Inflammatory macrophage treated with lipopolysaccharide for 1 hour (primary cell): ENCODE measurements around the gene DNAH7.

Experiments used
- DNase-seq, 2 donors: peaks; one replicate each; pipeline ENCODE4 v3.0.0-alpha.2; 2020 to 2022

The DNAH7 gene

DNA sequence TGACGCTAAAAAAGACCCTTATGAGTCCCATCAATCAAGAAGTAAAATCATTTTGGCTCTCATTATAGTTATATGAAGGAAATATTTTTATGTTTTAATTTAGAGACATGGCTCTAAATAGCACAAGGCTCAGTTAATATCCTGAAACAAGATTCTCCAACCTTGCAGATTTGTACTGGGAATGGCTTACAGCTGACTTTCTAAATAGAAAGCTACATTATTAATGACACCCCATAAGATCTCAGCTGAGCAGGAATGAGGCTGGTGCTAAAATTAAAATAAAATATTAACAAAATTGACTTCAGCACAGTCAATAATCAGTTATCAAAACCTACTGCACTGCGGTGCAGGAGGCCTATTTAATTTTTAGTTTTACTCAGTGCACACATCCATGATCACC is 274.8 kb downstream of the DNAH7 start:
- DNase-seq: no peak

DNA sequence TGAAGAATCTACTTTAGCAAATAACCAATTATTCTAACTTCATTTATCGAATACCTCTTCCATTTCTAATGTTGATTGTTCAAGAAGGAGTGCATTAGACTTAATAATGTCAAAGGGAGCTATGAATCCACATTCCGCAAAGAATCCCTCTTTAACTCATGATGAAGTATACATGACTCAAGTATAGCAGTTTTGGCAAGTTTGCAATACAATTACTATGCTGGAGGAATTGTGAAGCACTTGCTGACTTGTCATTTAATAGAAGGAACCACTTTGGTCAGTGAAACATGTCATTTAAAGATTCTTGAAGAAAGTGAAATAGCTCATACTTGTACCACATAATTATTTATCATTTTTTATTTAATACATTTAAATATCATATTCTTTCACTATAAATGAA is 286.5 kb downstream of the DNAH7 start:
- no peak for DNase-seq

- no peak for DNase-seq
Observed at GRCh38 chr2:195779491-195779890, 289.1 kb downstream of the DNAH7 start.

DNA sequence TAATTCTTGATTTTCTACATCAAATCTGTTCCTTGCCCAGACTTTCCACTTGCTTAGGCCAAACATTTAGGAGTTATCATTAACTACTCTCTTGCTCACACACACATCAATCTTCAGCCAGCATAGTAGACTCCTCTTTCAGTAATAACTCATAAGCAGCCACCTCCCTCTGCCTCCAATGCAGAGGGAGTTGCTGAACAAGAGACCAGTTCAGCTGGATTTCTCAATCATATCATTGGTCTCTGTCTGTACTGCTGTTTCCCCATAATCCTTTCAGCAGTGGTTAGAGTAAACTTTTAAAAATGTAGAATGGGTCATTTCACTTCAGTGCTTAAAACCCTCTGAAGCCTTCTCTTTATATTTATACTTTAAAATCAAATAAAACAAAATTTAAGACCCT is 298.7 kb downstream of the DNAH7 start:
- no peak for DNase-seq

DNA sequence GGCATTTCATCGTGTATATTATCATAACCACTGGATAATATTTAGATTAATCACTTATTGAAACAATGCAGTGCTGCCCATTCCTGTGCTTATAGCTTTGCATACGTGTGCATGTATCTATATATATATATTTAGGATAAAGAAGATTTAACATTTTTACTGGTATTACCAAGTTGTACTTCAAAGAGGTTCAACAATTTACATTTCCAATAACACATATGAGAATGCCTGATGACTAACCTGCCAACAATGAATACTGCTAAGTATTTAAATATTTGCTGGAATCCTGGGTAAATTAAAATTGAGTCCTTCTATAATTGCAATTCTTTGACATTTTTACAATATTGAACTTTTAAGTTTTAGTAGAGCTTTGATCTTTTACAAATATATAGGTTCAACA is 300.2 kb downstream of the DNAH7 start:
- DNase-seq: no peak

DNA sequence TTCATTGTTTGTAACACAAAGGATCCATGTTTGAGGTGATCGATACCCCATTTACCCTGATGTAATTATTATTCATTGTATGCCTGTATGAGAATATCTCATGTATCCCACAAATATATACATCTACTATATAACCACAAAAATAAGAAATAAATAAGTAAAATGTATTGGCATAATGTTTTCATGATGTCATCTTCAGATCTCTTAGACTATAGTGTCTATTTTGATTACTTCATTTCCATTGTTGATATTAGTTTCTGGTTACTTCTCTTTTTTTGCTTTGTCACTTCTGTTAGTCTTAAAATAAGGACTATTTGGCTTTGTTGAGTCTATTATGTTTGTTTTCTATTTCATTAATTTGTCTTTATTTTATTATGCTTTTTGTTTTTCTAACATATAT is 301.9 kb downstream of the DNAH7 start:
- DNase-seq: no peak

- no peak for DNase-seq
Observed at GRCh38 chr2:195763866-195764265, 304.8 kb downstream of the DNAH7 start.

- no peak for DNase-seq
Observed at GRCh38 chr2:195759877-195760276, 308.8 kb downstream of the DNAH7 start.

DNA sequence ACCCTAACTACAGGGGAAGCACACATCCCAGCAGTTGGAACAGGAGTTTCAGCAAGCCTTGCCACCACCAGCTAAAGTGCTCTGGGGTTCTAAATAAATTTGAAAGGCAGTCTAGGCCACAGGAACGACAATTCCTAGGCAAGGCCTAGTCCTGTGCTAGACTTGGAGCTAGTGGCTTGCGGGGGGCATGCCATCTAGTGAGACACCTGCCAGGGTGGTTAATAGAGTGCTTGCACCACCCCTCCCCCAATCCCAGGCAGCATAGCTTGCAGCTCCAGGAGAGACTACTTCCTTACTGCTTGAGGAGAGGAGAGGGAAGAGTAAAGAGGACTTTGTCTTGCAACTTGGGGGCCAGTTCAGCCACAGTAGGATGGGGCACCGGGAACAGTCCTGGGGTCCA is 309.8 kb downstream of the DNAH7 start:
- no peak for DNase-seq

DNA sequence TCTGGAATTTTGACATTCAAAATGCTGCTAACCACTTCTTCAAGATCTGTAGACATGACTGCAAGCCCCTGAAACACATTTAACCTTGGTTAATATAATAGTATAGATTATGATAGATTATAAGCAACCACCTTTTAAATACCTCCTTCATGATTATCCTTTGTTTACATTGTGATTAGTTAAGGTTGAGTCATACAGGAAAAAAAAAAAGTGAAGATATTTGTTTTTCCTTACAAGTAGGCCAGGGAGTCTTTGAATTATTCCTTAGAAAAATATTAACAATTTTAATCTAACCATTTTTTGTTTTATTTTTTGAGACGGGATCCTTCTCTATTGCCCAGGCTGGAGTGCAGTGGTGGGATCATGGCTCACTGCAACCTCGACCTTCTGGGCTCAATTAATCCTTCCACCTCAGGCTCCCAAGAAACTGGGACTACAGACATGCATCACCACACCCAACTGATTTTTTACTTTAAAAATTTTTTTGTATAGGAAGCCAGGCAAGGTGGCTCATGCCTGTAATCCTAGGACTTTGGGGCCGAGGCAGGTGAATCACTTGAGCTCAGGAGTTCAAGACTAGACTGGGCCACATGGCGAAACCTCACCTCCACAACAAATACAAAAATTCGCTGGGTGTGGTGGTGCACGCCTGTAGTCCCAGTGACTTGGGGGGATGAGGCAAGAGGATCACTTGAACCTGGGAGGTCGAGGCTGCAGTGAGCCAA is 312.3 kb downstream of the DNAH7 start:
- DNase-seq: no peak

DNA sequence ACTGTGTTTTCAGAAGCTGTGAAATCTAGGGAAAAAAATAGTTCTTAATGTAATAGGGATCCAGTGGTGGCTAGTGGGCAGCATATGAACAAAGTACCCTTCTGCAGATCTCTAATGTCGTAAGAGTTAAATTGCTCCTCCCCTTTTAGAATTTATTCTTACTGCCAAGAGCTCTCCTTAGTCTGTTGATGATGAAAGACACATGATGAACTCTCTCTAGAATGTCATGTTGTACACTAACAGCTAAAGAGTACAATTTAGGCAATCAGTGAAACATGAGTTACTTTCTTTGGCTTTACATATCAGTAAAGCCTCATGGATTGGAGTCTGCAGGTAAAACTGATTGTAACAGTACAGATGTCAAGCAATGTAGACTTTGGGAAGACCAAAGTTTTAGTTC is 327.4 kb downstream of the DNAH7 start:
- DNase-seq: no peak

GRCh38 chr2:195737511-195738325 is 330.9 kb downstream of the DNAH7 start:
- DNase-seq: no peak

- no peak for DNase-seq
Observed at GRCh38 chr2:195735347-195735746, 333.3 kb downstream of the DNAH7 start.

GRCh38 chr2:195734931-195735330 is 333.7 kb downstream of the DNAH7 start:
- no peak for DNase-seq

DNA sequence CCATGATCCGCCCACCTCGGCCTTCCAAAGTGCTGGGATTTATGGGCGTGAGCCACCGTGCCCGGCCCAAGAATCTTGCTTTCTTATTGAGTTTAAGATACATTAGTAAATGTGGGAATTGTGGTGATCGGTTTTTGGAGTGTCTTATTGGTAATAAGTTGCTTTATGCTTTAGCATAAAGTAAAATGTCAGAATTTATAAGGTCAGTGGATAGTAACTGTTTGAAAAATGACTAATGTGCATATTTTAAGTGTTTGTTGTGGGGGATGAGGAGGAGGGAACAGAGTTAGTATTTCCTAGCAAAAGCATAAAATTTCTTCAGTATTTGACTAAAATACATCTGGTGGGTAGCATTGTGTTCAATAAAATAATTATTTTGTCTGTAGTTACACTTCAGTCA is 334.2 kb downstream of the DNAH7 start:
- DNase-seq: no peak

GRCh38 chr2:195733831-195734230 is 334.8 kb downstream of the DNAH7 start:
- no peak for DNase-seq

DNA sequence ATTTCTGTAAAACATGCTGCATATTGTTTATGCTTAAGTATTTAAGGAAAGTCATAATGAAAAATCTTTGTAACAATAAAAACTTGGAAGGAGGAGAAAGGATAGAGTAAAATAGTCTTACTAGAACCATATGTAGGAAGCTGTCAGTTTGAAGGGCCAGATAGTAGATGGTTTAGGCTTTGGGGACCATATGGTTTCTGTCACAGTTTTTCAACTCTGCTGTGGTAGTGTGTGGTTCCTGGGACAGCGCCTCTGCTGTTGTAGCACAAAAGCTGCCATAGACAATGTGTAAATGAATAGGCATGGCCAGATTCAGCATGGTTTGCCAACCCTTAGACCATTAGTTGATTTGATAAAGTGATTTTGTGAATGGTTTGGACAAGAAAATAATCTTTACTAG is 336.1 kb downstream of the DNAH7 start:
- no peak for DNase-seq

DNA sequence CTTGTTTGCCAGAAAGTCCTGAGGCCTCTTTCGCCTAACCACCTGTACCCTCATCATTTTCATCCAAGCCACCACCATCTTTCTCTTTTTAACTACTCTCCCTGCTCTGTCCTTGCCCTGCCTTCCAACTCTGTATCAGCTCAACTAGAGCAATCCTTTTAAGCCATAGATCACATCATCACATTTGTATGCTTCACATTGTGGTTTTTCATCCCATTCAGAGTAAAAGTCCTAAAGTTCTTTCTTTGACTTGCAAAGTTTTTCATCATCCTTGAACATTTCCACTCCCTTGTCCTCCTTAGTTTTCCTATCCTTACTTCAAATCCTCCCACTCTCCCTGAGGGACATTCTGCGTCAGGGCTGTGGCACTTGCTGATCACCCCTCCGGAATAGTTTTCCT is 337.7 kb downstream of the DNAH7 start:
- no peak for DNase-seq

DNA sequence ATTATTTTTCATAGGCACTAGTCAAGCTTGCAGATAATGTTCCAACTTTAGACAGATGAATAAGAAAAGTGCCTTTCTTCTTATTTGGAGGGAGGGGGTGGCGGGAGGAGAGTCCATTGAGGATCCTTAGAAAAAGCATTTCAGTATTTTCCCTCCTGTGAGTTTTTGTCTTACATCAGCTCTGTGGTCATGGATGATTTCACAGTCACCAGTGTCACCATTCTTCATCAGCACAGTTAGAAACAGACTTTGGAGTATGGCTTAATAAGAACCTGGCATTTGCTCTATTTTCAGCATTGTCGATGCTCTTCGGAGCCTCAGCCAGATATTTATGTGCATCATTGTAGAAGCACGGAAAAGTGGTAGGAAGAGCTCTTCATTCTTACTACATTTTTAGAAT is 341.5 kb downstream of the DNAH7 start:
- no peak for DNase-seq

GRCh38 chr2:195722075-195722474 is 346.6 kb downstream of the DNAH7 start:
- DNase-seq: peak in 1 of 2 donors; percentile 2

GRCh38 chr2:195721042-195721441 is 347.6 kb downstream of the DNAH7 start:
- DNase-seq: no peak

GRCh38 chr2:195716466-195716865 is 352.2 kb downstream of the DNAH7 start:
- no peak for DNase-seq

DNA sequence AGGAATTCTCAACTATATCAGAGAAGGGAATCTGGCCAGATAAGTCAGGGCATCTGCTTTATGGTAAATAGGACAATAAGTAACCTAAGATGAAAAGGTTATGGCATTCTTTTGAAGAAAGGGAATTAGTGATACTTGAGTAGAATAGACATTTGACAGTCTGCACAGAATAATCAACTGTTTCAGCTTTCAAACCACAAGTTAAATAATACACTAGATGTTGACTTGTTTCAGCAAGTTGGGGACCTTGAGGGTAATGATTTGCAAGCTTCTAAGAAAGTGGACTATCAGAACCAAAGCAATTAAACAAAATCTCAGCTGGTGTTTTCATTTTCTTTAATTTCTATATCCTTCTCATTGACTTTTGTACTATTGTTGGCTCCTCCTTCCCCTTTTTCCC is 357.2 kb downstream of the DNAH7 start:
- no peak for DNase-seq
